HepG2 (cell line): ENCODE measurements around the gene KRT14. TPM values are rescaled to one million over a fixed set of nuclear protein-coding genes. Genes with fewer than 3 reads are reported as not detected.

Experiments
- AGO2 ChIP-seq: fragments of 200-400 bp; formaldehyde crosslinking; optimal IDR thresholded peaks from 2 replicates; pipeline ENCODE3; 2017; ENCODE audit warnings: mild to moderate bottlenecking, low read depth, low read length, moderate library complexity
- MAFG ChIP-seq: sonication (generic); formaldehyde crosslinking; IDR thresholded peaks from 2 replicates; pipeline ENCODE4 v1.5.1; 2020; ENCODE audit warnings: mild to moderate bottlenecking, missing genetic modification reagents
- MIER2 ChIP-seq: IDR thresholded peaks from 2 replicates; pipeline ENCODE4 v1.6.1; 2016; ENCODE audit warnings: missing biosample characterization, missing genetic modification reagents
- NFKBIZ ChIP-seq: IDR thresholded peaks from 2 replicates; pipeline ENCODE4 v1.6.1; 2018; ENCODE audit warnings: missing genetic modification reagents, missing compliant biosample characterization
- PAF1 ChIP-seq: IDR thresholded peaks from 2 replicates; pipeline ENCODE4 v1.6.1; 2016; ENCODE audit warnings: missing genetic modification reagents, missing compliant biosample characterization
- RFXANK ChIP-seq: IDR thresholded peaks from 2 replicates; pipeline ENCODE4 v1.6.1; 2016
- STAT5B ChIP-seq: sonication (generic); formaldehyde crosslinking; IDR thresholded peaks from 2 replicates; pipeline ENCODE4 v1.4.0; 2020; ENCODE audit warnings: missing genetic modification reagents
- SUZ12 ChIP-seq: fragments of 150-350 bp; IDR thresholded peaks from 2 replicates; pipeline ENCODE4 v1.6.1; 2014; ENCODE audit warnings: low read depth, low read length
- TBX3 ChIP-seq: fragments of 450-650 bp; IDR thresholded peaks from 2 replicates; pipeline ENCODE4 v1.6.1; 2017; ENCODE audit warnings: antibody characterized with exemption, mild to moderate bottlenecking, inconsistent platforms, borderline replicate concordance
- TMF1 ChIP-seq: sonication (generic); formaldehyde crosslinking; IDR thresholded peaks from 2 replicates; pipeline ENCODE4 v1.8.1; 2022; ENCODE audit warnings: low read depth, missing genetic modification reagents
- TRIM24 ChIP-seq: sonication (generic); formaldehyde crosslinking; IDR thresholded peaks from 2 replicates; pipeline ENCODE4 v1.8.0; 2022; ENCODE audit warnings: mild to moderate bottlenecking, missing genetic modification reagents
- ZNF232 ChIP-seq: sonication (generic); formaldehyde crosslinking; IDR thresholded peaks from 2 replicates; pipeline ENCODE4 v1.4.0; 2020; ENCODE audit warnings: missing genetic modification reagents, borderline replicate concordance
- ZNF496 ChIP-seq: sonication (generic); formaldehyde crosslinking; IDR thresholded peaks from 2 replicates; pipeline ENCODE4 v1.8.1; 2023; ENCODE audit warnings: mild to moderate bottlenecking, moderate library complexity, missing genetic modification reagents; ENCODE audit not compliant: insufficient replicate concordance
- ZNF605 ChIP-seq: sonication (generic); formaldehyde crosslinking; IDR thresholded peaks from 2 replicates; pipeline ENCODE4 v1.8.0; 2022; ENCODE audit warnings: mild to moderate bottlenecking, missing genetic modification reagents
- ZNF614 ChIP-seq: IDR thresholded peaks from 2 replicates; pipeline ENCODE4 v1.6.1; 2018; ENCODE audit warnings: missing biosample characterization, missing genetic modification reagents, inconsistent platforms, borderline replicate concordance
- ZNF816 ChIP-seq: sonication (generic); formaldehyde crosslinking; IDR thresholded peaks from 2 replicates; pipeline ENCODE4 v1.8.0; 2022; ENCODE audit warnings: missing genetic modification reagents, mild to moderate bottlenecking, borderline replicate concordance
- ZNF83 ChIP-seq: sonication (generic); formaldehyde crosslinking; IDR thresholded peaks from 2 replicates; pipeline ENCODE4 v1.4.0; 2020; ENCODE audit warnings: missing genetic modification reagents, mild to moderate bottlenecking, borderline replicate concordance
- ZNF883 ChIP-seq: sonication (generic); formaldehyde crosslinking; IDR thresholded peaks from 2 replicates; pipeline ENCODE4 v1.5.1; 2020; ENCODE audit warnings: mild to moderate bottlenecking, missing genetic modification reagents; ENCODE audit errors: not compliant biosample characterization
- polyA plus RNA-seq, 8 experiments: library from polyadenylated mRNA; depleted of rRNA in 3 of 8; stranded (reverse) in 7 of 8; unstranded in 1 of 8; fragments of >200 nt; fragmentation: Illumina TruSeq in 4 of 8; extraction: Trizol in 4 of 8; gene quantifications; 2 replicates each; pipeline versions ENCODE4 v1.2.1 to v1.2.3, GENCODE V29; 2011 to 2016; ENCODE audit warnings: low read depth in 4 of 8, missing spikeins in 1 of 8, mixed read lengths in 1 of 8; ENCODE audit not compliant: insufficient read depth in 1 of 8
- total RNA-seq, 5 experiments: library from RNA; depleted of rRNA; stranded (reverse); fragments of >200 nt; fragmentation: Illumina TruSeq; extraction: Trizol; gene quantifications; 2 replicates each; pipeline ENCODE4 v1.2.3, GENCODE V29; 2016; ENCODE audit warnings: low read depth in 1 of 5
- TF ChIP-seq, protein P1 (sequence below): sonication (generic); formaldehyde crosslinking; IDR thresholded peaks from 2 replicates; pipeline ENCODE4 v1.4.0; 2020; ENCODE audit warnings: missing genetic modification reagents, borderline replicate concordance
- TF ChIP-seq, protein P2 (sequence below): sonication (generic); formaldehyde crosslinking; IDR thresholded peaks from 2 replicates; pipeline ENCODE4 v1.5.1; 2020; ENCODE audit warnings: mild to moderate bottlenecking, missing genetic modification reagents, borderline replicate concordance

The KRT14 gene
- total and polyA plus RNA-seq, 2 of the 13 experiments (the other 11 are each of a cell fraction or from before 2014, with no cell fraction given): 0.09 TPM; not detected in 1

DNA sequence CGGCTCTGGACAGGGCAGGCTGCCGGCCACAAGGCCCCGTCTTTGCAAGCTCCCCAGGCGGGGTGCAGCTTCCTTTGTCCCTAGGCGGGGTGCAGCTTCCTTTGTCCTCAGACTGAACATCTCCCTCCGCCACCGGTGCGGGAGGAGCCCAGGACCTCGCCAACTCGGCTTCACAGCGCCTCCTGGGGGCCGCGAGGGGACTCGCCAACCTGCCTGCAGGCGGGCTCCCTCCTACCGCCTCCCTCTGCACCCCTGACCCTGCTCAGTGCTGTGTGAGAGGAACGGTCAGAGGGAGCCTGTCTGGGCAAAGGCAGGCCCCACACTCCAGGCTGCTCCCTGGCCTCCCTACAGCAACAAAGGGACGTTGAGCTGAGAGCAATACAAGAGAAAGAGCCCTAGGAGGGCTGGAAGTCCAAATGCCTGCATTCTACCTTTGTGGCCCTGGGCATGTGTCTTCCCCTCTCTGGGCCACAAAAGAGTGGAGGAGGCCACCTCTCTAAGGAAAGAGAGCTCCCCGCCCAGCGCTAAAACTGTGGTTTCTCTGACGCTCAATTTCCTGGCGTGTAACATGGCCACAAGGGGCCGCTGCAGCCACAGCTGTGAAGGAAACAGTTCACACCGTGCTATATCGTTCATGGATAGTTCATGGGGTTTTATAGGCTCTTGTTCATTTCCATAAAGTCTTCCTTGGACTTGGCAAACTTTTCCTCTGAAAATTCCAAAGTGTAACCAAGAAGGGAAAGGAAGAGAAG, 37.7 kb downstream of the KRT14 start (continued):
- TF ChIP-seq, protein P1, sequence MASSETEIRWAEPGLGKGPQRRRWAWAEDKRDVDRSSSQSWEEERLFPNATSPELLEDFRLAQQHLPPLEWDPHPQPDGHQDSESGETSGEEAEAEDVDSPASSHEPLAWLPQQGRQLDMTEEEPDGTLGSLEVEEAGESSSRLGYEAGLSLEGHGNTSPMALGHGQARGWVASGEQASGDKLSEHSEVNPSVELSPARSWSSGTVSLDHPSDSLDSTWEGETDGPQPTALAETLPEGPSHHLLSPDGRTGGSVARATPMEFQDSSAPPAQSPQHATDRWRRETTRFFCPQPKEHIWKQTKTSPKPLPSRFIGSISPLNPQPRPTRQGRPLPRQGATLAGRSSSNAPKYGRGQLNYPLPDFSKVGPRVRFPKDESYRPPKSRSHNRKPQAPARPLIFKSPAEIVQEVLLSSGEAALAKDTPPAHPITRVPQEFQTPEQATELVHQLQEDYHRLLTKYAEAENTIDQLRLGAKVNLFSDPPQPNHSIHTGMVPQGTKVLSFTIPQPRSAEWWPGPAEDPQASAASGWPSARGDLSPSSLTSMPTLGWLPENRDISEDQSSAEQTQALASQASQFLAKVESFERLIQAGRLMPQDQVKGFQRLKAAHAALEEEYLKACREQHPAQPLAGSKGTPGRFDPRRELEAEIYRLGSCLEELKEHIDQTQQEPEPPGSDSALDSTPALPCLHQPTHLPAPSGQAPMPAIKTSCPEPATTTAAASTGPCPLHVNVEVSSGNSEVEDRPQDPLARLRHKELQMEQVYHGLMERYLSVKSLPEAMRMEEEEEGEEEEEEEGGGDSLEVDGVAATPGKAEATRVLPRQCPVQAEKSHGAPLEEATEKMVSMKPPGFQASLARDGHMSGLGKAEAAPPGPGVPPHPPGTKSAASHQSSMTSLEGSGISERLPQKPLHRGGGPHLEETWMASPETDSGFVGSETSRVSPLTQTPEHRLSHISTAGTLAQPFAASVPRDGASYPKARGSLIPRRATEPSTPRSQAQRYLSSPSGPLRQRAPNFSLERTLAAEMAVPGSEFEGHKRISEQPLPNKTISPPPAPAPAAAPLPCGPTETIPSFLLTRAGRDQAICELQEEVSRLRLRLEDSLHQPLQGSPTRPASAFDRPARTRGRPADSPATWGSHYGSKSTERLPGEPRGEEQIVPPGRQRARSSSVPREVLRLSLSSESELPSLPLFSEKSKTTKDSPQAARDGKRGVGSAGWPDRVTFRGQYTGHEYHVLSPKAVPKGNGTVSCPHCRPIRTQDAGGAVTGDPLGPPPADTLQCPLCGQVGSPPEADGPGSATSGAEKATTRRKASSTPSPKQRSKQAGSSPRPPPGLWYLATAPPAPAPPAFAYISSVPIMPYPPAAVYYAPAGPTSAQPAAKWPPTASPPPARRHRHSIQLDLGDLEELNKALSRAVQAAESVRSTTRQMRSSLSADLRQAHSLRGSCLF (CRISPR knock-in tag): no peak
- TF ChIP-seq ZNF83 (CRISPR knock-in tag) (no peak; the same call in 1 of the 2 replicates), MAFG (CRISPR knock-in tag) (no peak), TMF1 (CRISPR knock-in tag) (no peak), ZNF496 (no peak), NFKBIZ (CRISPR knock-in tag) (no peak), SUZ12 (no peak), PAF1 (CRISPR knock-in tag) (no peak), STAT5B (CRISPR knock-in tag) (no peak; the same call in 1 of the 2 replicates), RFXANK (CRISPR knock-in tag) (no peak), AGO2 (no peak), ZNF816 (no peak), ZNF883 (CRISPR knock-in tag) (peak; percentile 61), MIER2 (CRISPR knock-in tag) (0 out of 2 replicates have a peak, but pooled peaks have one; percentile 11), ZNF614 (CRISPR knock-in tag) (peak; percentile 41; the same call in 1 of the 2 replicates), TBX3 (no peak), TRIM24 (no peak), ZNF232 (CRISPR knock-in tag) (no peak; the same call in 1 of the 2 replicates), ZNF605 (CRISPR knock-in tag) (no peak)
- TF ChIP-seq, protein P2, sequence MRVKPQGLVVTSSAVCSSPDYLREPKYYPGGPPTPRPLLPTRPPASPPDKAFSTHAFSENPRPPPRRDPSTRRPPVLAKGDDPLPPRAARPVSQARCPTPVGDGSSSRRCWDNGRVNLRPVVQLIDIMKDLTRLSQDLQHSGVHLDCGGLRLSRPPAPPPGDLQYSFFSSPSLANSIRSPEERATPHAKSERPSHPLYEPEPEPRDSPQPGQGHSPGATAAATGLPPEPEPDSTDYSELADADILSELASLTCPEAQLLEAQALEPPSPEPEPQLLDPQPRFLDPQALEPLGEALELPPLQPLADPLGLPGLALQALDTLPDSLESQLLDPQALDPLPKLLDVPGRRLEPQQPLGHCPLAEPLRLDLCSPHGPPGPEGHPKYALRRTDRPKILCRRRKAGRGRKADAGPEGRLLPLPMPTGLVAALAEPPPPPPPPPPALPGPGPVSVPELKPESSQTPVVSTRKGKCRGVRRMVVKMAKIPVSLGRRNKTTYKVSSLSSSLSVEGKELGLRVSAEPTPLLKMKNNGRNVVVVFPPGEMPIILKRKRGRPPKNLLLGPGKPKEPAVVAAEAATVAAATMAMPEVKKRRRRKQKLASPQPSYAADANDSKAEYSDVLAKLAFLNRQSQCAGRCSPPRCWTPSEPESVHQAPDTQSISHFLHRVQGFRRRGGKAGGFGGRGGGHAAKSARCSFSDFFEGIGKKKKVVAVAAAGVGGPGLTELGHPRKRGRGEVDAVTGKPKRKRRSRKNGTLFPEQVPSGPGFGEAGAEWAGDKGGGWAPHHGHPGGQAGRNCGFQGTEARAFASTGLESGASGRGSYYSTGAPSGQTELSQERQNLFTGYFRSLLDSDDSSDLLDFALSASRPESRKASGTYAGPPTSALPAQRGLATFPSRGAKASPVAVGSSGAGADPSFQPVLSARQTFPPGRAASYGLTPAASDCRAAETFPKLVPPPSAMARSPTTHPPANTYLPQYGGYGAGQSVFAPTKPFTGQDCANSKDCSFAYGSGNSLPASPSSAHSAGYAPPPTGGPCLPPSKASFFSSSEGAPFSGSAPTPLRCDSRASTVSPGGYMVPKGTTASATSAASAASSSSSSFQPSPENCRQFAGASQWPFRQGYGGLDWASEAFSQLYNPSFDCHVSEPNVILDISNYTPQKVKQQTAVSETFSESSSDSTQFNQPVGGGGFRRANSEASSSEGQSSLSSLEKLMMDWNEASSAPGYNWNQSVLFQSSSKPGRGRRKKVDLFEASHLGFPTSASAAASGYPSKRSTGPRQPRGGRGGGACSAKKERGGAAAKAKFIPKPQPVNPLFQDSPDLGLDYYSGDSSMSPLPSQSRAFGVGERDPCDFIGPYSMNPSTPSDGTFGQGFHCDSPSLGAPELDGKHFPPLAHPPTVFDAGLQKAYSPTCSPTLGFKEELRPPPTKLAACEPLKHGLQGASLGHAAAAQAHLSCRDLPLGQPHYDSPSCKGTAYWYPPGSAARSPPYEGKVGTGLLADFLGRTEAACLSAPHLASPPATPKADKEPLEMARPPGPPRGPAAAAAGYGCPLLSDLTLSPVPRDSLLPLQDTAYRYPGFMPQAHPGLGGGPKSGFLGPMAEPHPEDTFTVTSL (CRISPR knock-in tag): no peak
